Erythroblast (primary cell): Measurements from ENCODE around the gene IGF2.

ENCODE experiments used
- GATA1 ChIP-seq: IDR thresholded peaks from 2 replicates; pipeline ENCODE4 v1.6.1; 2011; ENCODE audit warnings: low read depth, mild to moderate bottlenecking, control low read depth, low read length, moderate library complexity
- POLR2A ChIP-seq: IDR thresholded peaks from 2 replicates; pipeline ENCODE4 v1.6.1; 2011; ENCODE audit warnings: mild to moderate bottlenecking, low read length

DNA sequence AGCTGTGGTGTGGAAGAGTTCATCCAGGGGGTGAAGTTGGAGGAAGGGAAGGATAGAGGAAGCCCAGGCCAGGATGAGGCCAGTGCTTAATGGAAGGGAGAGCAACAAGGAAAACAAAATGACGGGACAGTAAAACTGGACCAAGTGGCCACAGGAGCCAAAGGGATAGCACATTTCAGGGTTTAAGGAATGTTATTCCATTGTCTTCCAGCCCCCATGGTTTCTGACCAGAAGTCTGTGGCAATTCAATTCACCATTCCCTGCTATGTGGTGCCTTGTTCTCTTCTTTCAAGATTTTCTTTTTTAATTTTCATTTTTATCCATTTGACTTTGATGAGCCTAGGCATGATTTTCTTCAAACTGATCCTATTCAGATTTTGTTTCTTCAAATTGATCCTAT, 22.5 kb downstream of the IGF2 start:
- TF ChIP-seq POLR2A: no peak
- TF ChIP-seq GATA1: no peak
